GM21529 (cell line): ENCODE results near the gene KRT85.

Experiments
- ATAC-seq: cut with Tn5 transposase; IDR thresholded peaks from one replicate; pipeline ENCODE4 v1.9.1; 2021; ENCODE audit not compliant: unreplicated experiment

Gene KRT85

GRCh38 chr12:52369211-52369610 is 1.9 kb upstream of the KRT85 start:
- ATAC-seq = no peak

- ATAC-seq = no peak
Measured at GRCh38 chr12:52368508-52368907, 1.2 kb upstream of the KRT85 start.

DNA sequence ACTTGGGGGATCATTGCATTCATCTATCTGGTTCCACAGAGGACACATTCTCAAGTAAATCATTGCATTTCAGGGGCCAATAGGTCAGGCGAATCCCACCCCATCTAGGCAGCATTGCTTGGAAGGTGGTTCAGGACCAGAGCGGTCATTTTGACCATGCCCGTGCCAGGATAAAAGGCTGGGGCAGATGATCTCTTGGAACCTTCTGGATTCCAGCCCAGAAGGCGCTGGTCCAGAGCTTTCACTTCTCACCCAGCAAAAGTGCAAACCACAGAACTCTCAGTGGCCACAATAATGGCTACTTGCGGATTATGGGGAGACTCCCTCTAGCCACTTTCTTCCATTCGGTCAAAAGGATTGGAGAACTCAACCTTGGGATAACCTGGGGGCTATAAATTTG is 595 bp upstream of the KRT85 start:
- no peak for ATAC-seq

DNA sequence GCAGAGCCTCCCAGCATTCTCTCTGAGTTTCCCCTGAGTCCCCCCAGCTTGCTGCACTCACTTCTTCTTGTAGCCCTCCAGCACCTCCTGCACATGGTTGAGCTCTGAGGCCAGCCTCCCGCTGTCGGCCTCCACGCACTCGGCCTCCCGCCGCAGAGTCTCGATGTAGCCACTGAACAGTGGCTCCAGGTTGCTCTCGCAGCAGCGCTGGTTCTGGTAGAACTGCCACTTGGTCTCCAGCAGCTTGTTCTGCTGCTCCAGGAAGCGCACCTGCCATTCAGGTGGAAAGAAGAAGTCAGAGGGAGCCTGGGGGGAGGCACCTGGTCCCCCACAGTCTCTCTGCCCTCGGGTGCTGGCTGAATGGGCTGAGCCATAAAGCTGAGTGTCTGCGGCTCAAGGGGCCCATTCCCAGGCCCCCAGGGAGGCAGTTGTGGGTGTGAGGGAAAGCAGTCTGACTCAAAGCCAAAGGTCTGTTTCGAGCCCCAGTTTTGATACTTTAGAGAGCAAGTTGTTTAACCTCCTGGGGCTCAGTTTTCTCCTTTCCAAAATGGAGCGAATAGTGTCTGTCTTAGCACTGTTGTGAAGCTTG is 2.3 kb downstream of the KRT85 start:
- ATAC-seq = no peak

GRCh38 chr12:52364061-52364460 is 3.2 kb downstream of the KRT85 start:
- no peak for ATAC-seq

DNA sequence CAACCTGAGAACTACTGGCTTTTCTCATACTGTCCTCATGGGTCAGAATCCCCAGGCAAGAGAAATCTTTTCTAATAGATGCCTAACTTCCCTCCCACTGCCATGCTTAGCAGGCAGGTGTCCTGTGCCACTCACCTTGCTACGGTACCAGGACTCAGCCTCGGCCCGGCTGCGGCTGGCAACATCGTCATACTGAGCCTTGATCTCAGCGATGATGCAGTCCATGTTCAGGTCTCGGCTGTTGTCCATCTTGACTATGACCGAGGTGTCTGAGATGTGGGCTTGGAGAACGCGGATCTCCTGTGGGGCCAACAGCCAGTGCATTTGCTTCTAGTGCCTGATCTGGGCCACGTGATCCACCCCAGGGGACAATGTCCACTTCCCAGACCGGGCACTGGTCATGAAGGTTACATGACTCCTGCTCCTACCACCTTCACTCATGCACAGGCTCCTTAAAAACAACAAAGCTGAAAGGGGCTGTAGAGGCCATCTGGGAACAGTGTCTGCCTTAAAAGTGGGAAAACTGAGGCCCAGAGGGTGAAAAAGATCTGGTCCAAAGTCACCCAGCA is 4.1 kb downstream of the KRT85 start:
- no peak for ATAC-seq

- ATAC-seq = no peak
Measured at GRCh38 chr12:52362118-52362726, 5.1 kb downstream of the KRT85 start.

DNA sequence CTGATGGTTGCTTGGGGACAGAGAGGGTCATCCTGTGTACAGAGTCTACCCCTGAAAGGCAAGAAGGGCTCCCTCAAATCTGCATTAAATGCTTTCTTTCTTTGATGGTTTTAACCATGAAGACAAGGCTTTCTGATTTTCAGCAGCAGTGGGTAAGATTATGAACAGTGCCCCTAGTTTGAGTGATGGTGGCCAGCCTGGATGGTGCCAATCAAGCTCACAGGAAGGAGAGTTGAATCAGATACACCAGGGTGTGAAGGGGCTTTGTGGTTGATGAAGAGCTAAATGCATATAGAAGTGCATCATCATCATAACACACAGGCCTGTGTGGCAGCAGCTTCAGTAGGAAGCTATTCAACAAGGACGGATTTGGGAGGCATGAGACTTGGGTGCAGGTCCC is 5.7 kb downstream of the KRT85 start:
- no peak for ATAC-seq

GRCh38 chr12:52360663-52361271 is 6.5 kb downstream of the KRT85 start:
- no peak for ATAC-seq

GRCh38 chr12:52360106-52360662 is 7.1 kb downstream of the KRT85 start:
- no peak for ATAC-seq

DNA sequence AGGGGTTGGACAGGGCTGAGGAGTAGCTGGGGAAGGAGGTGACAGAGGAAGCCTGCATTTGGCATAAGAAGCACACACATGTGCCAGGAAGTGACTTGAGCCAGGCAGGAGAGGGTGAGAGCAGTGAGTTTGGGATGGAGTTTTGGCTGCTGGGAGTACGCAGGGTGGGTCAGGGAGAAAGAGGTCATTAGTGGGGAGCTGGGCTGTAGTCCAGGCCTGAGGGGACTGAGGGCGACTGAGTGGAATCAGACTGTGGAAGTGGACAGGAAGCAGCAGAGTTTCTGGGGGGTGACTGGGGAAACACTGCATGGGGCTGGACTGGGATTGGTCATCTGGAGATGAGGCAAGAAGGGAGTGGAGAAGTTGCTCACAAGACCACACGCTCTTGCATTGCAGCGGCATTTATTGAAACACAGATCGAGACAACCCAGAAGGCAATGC is 7.6 kb downstream of the KRT85 start:
- ATAC-seq = no peak

DNA sequence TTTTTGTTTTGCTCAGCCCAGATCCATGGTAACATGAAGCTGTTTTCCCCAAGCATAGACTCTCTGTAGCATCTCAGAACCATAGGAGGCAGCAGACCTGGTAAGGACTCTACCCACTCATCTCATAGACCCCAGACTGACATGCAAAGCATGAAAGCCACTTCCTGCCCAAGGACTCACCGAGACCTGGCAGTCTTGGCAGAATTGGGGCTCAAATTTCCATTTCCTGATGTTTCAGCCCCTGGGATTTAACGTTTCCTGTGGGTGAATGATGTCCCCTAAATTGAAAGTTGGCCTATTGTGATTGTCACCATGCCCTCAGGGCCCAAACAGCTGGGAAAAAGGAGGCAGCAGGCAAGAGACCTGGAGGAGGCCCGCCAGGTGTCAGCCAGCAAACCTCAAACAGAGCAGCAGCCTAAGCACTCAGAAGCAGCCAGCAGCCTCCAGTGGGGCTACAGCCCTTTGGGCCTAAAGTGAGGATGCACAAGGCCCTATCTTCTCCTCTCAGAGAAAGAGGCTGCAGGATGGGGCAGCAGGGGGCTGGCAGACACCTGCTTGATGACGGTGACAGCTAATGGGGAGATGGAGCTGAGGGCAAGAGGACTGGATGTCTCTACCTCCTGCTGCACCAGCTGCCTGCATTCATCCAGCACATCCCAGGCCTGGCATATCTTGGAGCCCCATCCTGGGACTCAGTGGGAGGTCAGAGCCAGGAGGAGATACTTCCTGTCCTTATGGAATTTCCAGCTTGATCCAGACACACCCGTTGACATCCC is 8.5 kb downstream of the KRT85 start:
- peak; percentile 92 for ATAC-seq

GRCh38 chr12:52356762-52357580 is 10.3 kb downstream of the KRT85 start:
- ATAC-seq = no peak

GRCh38 chr12:52356031-52356761 is 11.1 kb downstream of the KRT85 start:
- no peak for ATAC-seq

GRCh38 chr12:52355176-52355575 is 12.1 kb downstream of the KRT85 start:
- ATAC-seq = no peak

GRCh38 chr12:52354200-52354599 is 13.1 kb downstream of the KRT85 start:
- ATAC-seq = no peak

GRCh38 chr12:52353766-52354165 is 13.5 kb downstream of the KRT85 start:
- ATAC-seq = no peak

DNA sequence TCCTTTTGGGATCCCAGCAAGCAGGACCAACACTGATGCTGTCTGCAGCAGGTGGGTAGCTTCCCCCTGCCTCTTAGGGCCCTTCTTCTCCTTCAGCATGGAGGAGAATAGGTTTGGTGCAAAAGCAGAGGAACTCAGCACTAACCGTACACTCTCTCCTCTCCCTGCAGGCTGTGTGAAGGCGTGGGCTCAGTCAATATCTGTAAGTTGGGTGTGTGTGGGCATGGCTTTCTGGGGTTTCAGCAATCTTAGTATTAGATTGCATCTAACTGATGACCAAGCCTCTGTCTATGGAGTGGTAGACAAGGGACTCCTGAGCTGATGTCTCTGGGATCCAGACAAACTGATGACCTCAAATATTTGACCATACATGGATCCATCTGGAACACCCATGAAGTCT is 14.3 kb downstream of the KRT85 start:
- ATAC-seq = no peak

DNA sequence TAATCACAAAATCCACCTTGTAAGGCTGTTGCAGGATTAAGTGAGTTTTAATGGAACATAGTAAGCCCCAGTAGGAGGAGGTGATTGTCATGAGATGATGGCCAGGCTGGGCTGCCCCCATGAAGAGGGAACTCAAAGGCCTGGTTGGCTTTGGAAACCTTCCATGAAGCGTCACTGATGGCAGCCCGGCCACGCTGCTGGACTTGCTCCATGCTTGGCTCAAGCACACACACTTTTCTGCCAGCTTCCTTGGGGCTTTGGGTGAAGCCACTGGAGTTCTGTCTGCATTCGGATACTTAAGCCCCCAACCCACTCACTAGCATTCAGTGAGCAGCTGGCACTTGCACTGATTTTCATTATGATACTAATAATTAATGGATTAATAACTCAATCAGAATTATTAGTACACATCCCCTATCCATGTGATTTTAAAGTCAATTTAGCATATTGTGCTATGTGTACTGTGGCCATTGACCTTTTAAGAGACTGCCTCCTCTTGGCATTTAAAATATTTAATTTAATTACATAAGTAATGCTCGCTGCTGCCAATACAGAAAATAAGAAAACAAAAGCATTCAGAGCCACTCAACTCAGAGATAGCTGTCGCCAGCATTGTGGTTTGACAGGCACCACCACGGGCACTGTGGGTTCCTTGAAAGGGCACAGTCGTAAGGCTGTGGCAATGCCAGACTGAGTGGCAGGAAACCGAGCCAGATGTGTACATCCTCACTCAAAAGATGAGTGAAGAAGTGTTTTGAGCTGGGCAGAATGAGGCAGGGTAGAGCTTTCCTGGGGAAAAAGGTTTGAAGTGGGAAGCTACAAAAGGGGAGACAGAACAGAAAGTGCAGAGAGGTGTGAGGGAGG is 15.9 kb downstream of the KRT85 start:
- no peak for ATAC-seq
